Esophagus squamous epithelium (tissue), 4 donors: Measurements from ENCODE around the gene BRAF.

ENCODE experiments used
- POLR2A ChIP-seq, 4 donors: fragments of 450-650 bp; IDR thresholded peaks; one replicate each; pipeline ENCODE4 v1.6.1; 2017; ENCODE audit warnings: antibody characterized with exemption in 4 of 4, mild to moderate bottlenecking in 4 of 4, moderate library complexity in 3 of 4
- TF ChIP-seq, protein P1 (sequence below), 6 experiments: fragments of 450-650 bp in 4 of 6; fragments of 200-600 bp in 2 of 6; sonication (generic) in 2 of 6; IDR thresholded peaks; one replicate each; pipeline ENCODE4 v1.5.1; 2016 to 2019; ENCODE audit warnings: antibody characterized with exemption in 6 of 6, mild to moderate bottlenecking in 4 of 6, moderate library complexity in 4 of 6

DNA sequence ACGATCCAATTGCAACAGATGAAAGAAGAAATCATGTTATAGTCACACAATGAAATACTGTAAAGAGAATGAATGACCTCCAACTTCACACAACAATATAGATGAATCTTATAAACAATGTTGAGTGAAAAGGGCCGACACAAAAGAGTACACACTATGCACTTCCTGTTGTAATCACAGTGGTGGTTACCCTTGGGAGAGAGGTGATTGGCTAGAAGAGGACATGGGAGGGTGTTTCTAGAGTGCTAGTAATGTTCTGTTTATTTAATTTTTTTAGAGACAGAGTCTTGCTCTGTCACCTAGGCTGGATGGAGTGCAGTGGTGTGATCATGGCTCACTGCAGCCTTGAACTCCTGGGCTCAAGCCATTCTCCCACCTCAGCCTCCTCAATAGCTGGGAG lies 145.8 kb downstream of the BRAF start:
- TF ChIP-seq POLR2A (IDR thresholded peaks at IDR 0.05): no peak
- TF ChIP-seq, protein P1, sequence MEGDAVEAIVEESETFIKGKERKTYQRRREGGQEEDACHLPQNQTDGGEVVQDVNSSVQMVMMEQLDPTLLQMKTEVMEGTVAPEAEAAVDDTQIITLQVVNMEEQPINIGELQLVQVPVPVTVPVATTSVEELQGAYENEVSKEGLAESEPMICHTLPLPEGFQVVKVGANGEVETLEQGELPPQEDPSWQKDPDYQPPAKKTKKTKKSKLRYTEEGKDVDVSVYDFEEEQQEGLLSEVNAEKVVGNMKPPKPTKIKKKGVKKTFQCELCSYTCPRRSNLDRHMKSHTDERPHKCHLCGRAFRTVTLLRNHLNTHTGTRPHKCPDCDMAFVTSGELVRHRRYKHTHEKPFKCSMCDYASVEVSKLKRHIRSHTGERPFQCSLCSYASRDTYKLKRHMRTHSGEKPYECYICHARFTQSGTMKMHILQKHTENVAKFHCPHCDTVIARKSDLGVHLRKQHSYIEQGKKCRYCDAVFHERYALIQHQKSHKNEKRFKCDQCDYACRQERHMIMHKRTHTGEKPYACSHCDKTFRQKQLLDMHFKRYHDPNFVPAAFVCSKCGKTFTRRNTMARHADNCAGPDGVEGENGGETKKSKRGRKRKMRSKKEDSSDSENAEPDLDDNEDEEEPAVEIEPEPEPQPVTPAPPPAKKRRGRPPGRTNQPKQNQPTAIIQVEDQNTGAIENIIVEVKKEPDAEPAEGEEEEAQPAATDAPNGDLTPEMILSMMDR (IDR thresholded peaks at IDR 0.05): no peak
